ENCODE results near the gene HLCS. TPM values are rescaled to one million over a fixed set of nuclear protein-coding genes. Genes with fewer than 3 reads are reported as not detected.

Gene HLCS
- total and polyA plus RNA-seq, 2 donors from 2014 or later, result 4.5 to 29.6 TPM

GRCh38 chr21:36821032-36821299 is 145.5 kb downstream of the HLCS start:
- no peak for FAIRE-seq
- intact Hi-C loops (cut with DNase I), result no loop called here
- H3K4me3 ChIP-seq (ENCODE audit: low read length in 3 of 3), result no peak overlapping the region

GRCh38 chr21:36820176-36821031 is 146.1 kb downstream of the HLCS start:
- Histone ChIP-seq H3K27ac (ENCODE audit: low read depth in 2 of 2, low read length in 2 of 2) (no peak overlapping the region), H3K4me1 (ENCODE audit: control insufficient read depth in 2 of 3, insufficient read depth in 2 of 3, low read depth in 1 of 3, low read length in 3 of 3) (no peaks in the 10 kb centered on the region), H3K36me3 (ENCODE audit: control insufficient read depth in 2 of 3, insufficient read depth in 3 of 3, low read length in 3 of 3) (peaks cover 0 to 2% (median 0%) of the 10 kb centered on the region in 3 donors), H3K9me3 (ENCODE audit: control insufficient read depth in 2 of 3, insufficient read depth in 1 of 3, low read length in 3 of 3) (no peaks in the 10 kb centered on the region), H3K4me3 (ENCODE audit: low read length in 3 of 3) (no peak overlapping the region), H3K9ac (ENCODE audit: low read length in 3 of 3) (no peak overlapping the region), H3K27me3 (ENCODE audit: control insufficient read depth, insufficient read depth, low read length) (no peaks in the 10 kb centered on the region)
- TF ChIP-seq CTCF (IDR thresholded peaks at IDR 0.05; ENCODE audit: borderline replicate concordance, extremely low read depth, insufficient read depth), result no peak
- FAIRE-seq, result no peak
- peak in 3 of 5 donors; percentile 47 to 69 (median 53) for DNase-seq
- intact Hi-C loops (cut with DNase I), result no loop called here

More at GRCh38 chr21:36821032-36821299, 145.5 kb downstream of the HLCS start:
- no peak overlapping the region for H3K9ac ChIP-seq (ENCODE audit: low read length in 3 of 3)
- no peaks in the 10 kb centered on the region for H3K27me3 ChIP-seq (ENCODE audit: control insufficient read depth, insufficient read depth, low read length)
- H3K4me1 ChIP-seq (ENCODE audit: control insufficient read depth in 2 of 3, insufficient read depth in 2 of 3, low read depth in 1 of 3, low read length in 3 of 3), result no peaks in the 10 kb centered on the region
- no peak overlapping the region for H3K27ac ChIP-seq (ENCODE audit: low read depth in 2 of 2, low read length in 2 of 2)
- H3K9me3 ChIP-seq (ENCODE audit: control insufficient read depth in 2 of 3, insufficient read depth in 1 of 3, low read length in 3 of 3), result no peaks in the 10 kb centered on the region
- TF ChIP-seq CTCF (IDR thresholded peaks at IDR 0.05; ENCODE audit: borderline replicate concordance, extremely low read depth, insufficient read depth), result no peak
- peaks cover 0 to 2% (median 0%) of the 10 kb centered on the region in 3 donors for H3K36me3 ChIP-seq (ENCODE audit: control insufficient read depth in 2 of 3, insufficient read depth in 3 of 3, low read length in 3 of 3)
- no peak for DNase-seq

GRCh38 chr21:36817732-36818450 is 148.6 kb downstream of the HLCS start:
- H3K4me3 ChIP-seq (ENCODE audit: low read length in 3 of 3), result no peak overlapping the region
- no peaks in the 10 kb centered on the region for H3K4me1 ChIP-seq (ENCODE audit: control insufficient read depth in 2 of 3, insufficient read depth in 2 of 3, low read depth in 1 of 3, low read length in 3 of 3)
- FAIRE-seq, result no peak
- intact Hi-C loops (cut with DNase I), result no loop called here
- no peak for TF ChIP-seq CTCF (IDR thresholded peaks at IDR 0.05; ENCODE audit: borderline replicate concordance, extremely low read depth, insufficient read depth)
- no peak overlapping the region for H3K9ac ChIP-seq (ENCODE audit: low read length in 3 of 3)
- H3K27me3 ChIP-seq (ENCODE audit: control insufficient read depth, insufficient read depth, low read length), result no peaks in the 10 kb centered on the region
- no peaks in the 10 kb centered on the region for H3K9me3 ChIP-seq (ENCODE audit: control insufficient read depth in 2 of 3, insufficient read depth in 1 of 3, low read length in 3 of 3)
- H3K27ac ChIP-seq (ENCODE audit: low read depth in 2 of 2, low read length in 2 of 2), result no peak overlapping the region
- no peak for DNase-seq
- no peaks in the 10 kb centered on the region for H3K36me3 ChIP-seq (ENCODE audit: control insufficient read depth in 2 of 3, insufficient read depth in 3 of 3, low read length in 3 of 3)
